HG02571 (cell line): ENCODE measurements around the gene TUB.

Experiments
- ATAC-seq: cut with Tn5 transposase; IDR thresholded peaks from one replicate; pipeline ENCODE4 v1.9.1; 2021; ENCODE audit warnings: mild to moderate bottlenecking, moderate library complexity; ENCODE audit not compliant: unreplicated experiment

TUB gene

GRCh38 chr11:8067929-8068575 lies 13.0 kb upstream of the TUB start:
- no peak for ATAC-seq

- ATAC-seq: no peak
Observed at GRCh38 chr11:8068605-8069221, 12.3 kb upstream of the TUB start.

- ATAC-seq: no peak
Observed at GRCh38 chr11:8069771-8070170, 11.2 kb upstream of the TUB start.

- no peak for ATAC-seq
Observed at GRCh38 chr11:8070417-8071115, 10.4 kb upstream of the TUB start.

- no peak for ATAC-seq
Observed at GRCh38 chr11:8071616-8072581, 9.1 kb upstream of the TUB start.

- ATAC-seq: no peak
Observed at GRCh38 chr11:8075119-8075726, 5.8 kb upstream of the TUB start.

GRCh38 chr11:8079111-8079675 lies 1.8 kb upstream of the TUB start:
- ATAC-seq: no peak

- ATAC-seq: no peak
Observed at GRCh38 chr11:8080069-8080670, 841 bp upstream of the TUB start.

- no peak for ATAC-seq
Observed at GRCh38 chr11:8081591-8082250, 710 bp downstream of the TUB start.

GRCh38 chr11:8082391-8083087 lies 1.5 kb downstream of the TUB start:
- no peak for ATAC-seq

GRCh38 chr11:8083088-8083395 lies 2.0 kb downstream of the TUB start:
- no peak for ATAC-seq

- no peak for ATAC-seq
Observed at GRCh38 chr11:8083871-8084281, 2.9 kb downstream of the TUB start.

GRCh38 chr11:8084352-8084751 lies 3.3 kb downstream of the TUB start:
- no peak for ATAC-seq

- ATAC-seq: no peak
Observed at GRCh38 chr11:8085011-8085645, 4.1 kb downstream of the TUB start.

GRCh38 chr11:8086001-8086479 lies 5.0 kb downstream of the TUB start:
- ATAC-seq: no peak

GRCh38 chr11:8086571-8086970 lies 5.6 kb downstream of the TUB start:
- no peak for ATAC-seq

GRCh38 chr11:8087185-8087584 lies 6.2 kb downstream of the TUB start:
- ATAC-seq: no peak

- ATAC-seq: no peak
Observed at GRCh38 chr11:8087756-8088155, 6.7 kb downstream of the TUB start.
